ENCODE measurements around the gene LRRC61.

Gene LRRC61

DNA sequence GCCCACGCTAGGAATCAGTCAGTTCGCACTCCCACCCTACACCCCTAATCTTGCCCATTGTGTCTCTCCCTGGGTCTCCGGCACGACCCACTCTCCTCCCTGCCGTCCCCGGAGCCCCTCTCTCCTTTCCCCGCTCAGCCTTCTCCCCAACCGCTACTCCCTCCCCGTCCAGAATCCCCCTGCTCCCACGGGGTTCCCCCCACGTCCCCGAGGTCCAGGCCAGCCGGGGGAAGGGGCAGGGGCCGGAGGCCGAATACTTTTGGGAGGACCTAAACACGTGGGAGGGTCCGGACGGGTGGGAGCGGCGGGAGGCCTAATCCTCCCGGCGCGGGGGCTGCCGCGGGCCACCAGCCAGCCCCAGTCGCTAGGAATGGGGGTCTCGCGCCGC, 17.7 kb downstream of the LRRC61 start:
- Histone ChIP-seq H3K4me3 (ENCODE audit: control insufficient read depth in 1 of 7, extremely low read depth in 1 of 7, insufficient read depth in 4 of 7, low read depth in 2 of 7, low read length in 6 of 7) (peak overlapping the region in 5 of 7 experiments; percentile 13 to 64 (median 55)), H3K4me1 (ENCODE audit: control extremely low read depth in 1 of 4, control insufficient read depth in 4 of 4, insufficient read depth in 4 of 4, low read length in 3 of 4) (peaks cover 2 to 30% (median 19%) of the 10 kb centered on the region in 4 experiments), H3K27me3 (replicated peaks in 2 of 5; ENCODE audit: control insufficient read depth in 4 of 5, insufficient read depth in 5 of 5, low read length in 4 of 5) (peaks cover 0 to 23% (median 3%) of the 10 kb centered on the region in 5 experiments), H3K27ac (ENCODE audit: insufficient read depth in 1 of 2, low read depth in 1 of 2, low read length in 2 of 2, poor library complexity in 1 of 2, severe bottlenecking in 2 of 2) (no peak overlapping the region), H3K36me3 (ENCODE audit: control insufficient read depth in 4 of 4, insufficient read depth in 4 of 4, low read length in 3 of 4) (peaks cover 0 to 19% (median 10%) of the 10 kb centered on the region in 4 experiments), H3K9me3 (ENCODE audit: control extremely low read depth in 1 of 5, control insufficient read depth in 4 of 5, insufficient read depth in 2 of 5, low read depth in 1 of 5, low read length in 4 of 5) (peaks cover 0 to 8% (median 4%) of the 10 kb centered on the region in 5 experiments)
- WGBS (ENCODE audit: insufficient coverage): 11% methylated on average over 15 of the region's 29 CpGs
- DNase-seq: no peak
- ChIA-PET POLR2A (no interaction called here), CTCF (no interaction called here)

GRCh38 chr7:150341263-150342120, 18.3 kb downstream of the LRRC61 start, which contains the start of gene RARRES2:
Gene RARRES2 (minus strand): TSS chr7:150341629. CDS start chr7:150340609, 1,020 bp downstream.
- Histone ChIP-seq H3K9me3 (ENCODE audit: control extremely low read depth in 1 of 5, control insufficient read depth in 4 of 5, insufficient read depth in 2 of 5, low read depth in 1 of 5, low read length in 4 of 5) (peaks cover 0 to 8% (median 4%) of the 10 kb centered on the region in 5 experiments), H3K4me1 (ENCODE audit: control extremely low read depth in 1 of 4, control insufficient read depth in 4 of 4, insufficient read depth in 4 of 4, low read length in 3 of 4) (peaks cover 2 to 30% (median 19%) of the 10 kb centered on the region in 4 experiments), H3K27me3 (replicated peaks in 2 of 5; ENCODE audit: control insufficient read depth in 4 of 5, insufficient read depth in 5 of 5, low read length in 4 of 5) (peaks cover 0 to 23% (median 3%) of the 10 kb centered on the region in 5 experiments), H3K36me3 (ENCODE audit: control insufficient read depth in 4 of 4, insufficient read depth in 4 of 4, low read length in 3 of 4) (peaks cover 0 to 16% (median 9%) of the 10 kb centered on the region in 4 experiments), H3K27ac (ENCODE audit: insufficient read depth in 1 of 2, low read depth in 1 of 2, low read length in 2 of 2, poor library complexity in 1 of 2, severe bottlenecking in 2 of 2) (no peak within 1 kb of the TSS), H3K4me3 (ENCODE audit: control insufficient read depth in 1 of 7, extremely low read depth in 1 of 7, insufficient read depth in 4 of 7, low read depth in 2 of 7, low read length in 6 of 7) (peak within 1 kb of the TSS in 5 of 7 experiments; percentile 23 to 64 (median 55))
- CTCF ChIA-PET: interaction anchor here (5.3 kb wide), 1 partner anchor 15 kb away, joined by 30 read pairs; no protein-coding TSS in a partner anchor
- peak in 1 of 3 donors; percentile 33 for DNase-seq
- POLR2A ChIA-PET: no interaction called here
- WGBS (ENCODE audit: insufficient coverage): 43% methylated on average over 38 of the region's 49 CpGs

GRCh38 chr7:150342121-150342408, 18.9 kb downstream of the LRRC61 start:
- H3K4me1 ChIP-seq (ENCODE audit: control extremely low read depth in 1 of 4, control insufficient read depth in 4 of 4, insufficient read depth in 4 of 4, low read length in 3 of 4): peaks cover 2 to 30% (median 19%) of the 10 kb centered on the region in 4 experiments
- H3K36me3 ChIP-seq (ENCODE audit: control insufficient read depth in 4 of 4, insufficient read depth in 4 of 4, low read length in 3 of 4): peaks cover 0 to 11% (median 4%) of the 10 kb centered on the region in 4 experiments
- peaks cover 0 to 8% (median 4%) of the 10 kb centered on the region in 5 experiments for H3K9me3 ChIP-seq (ENCODE audit: control extremely low read depth in 1 of 5, control insufficient read depth in 4 of 5, insufficient read depth in 2 of 5, low read depth in 1 of 5, low read length in 4 of 5)
- H3K27ac ChIP-seq (ENCODE audit: insufficient read depth in 1 of 2, low read depth in 1 of 2, low read length in 2 of 2, poor library complexity in 1 of 2, severe bottlenecking in 2 of 2): no peak overlapping the region
- 96% methylated on average over 7 of the region's 9 CpGs for WGBS (ENCODE audit: insufficient coverage)
- peaks cover 0 to 23% (median 3%) of the 10 kb centered on the region in 5 experiments for H3K27me3 ChIP-seq (replicated peaks in 2 of 5; ENCODE audit: control insufficient read depth in 4 of 5, insufficient read depth in 5 of 5, low read length in 4 of 5)
- H3K4me3 ChIP-seq (ENCODE audit: control insufficient read depth in 1 of 7, extremely low read depth in 1 of 7, insufficient read depth in 4 of 7, low read depth in 2 of 7, low read length in 6 of 7): no peak overlapping the region
- POLR2A ChIA-PET: no interaction called here
- CTCF ChIA-PET: interaction anchor here (1.2 to 5.3 kb wide), 2 partner anchors 11 to 14 kb away, joined by 6 to 30 read pairs; no protein-coding TSS in a partner anchor
- no peak for DNase-seq

DNA sequence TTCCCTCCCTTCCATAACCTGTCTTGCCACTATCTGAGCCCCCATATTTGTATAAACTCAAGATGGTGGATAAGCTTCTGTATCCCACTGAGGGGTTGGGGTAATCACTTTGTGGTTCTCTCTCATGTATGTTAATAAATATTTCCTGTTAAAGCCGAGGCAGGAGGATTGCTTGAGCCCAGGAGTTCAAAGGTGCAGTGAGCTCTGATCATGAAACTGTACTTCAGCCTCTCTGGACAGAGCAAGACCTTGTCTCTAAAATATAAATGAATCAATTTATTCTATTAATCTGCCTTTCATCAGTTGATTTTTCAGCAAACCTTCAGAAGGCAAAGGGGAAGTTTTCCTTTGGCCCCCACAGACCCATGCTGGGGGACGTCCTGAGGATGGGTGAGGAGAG, 20.1 kb downstream of the LRRC61 start:
- H3K27ac ChIP-seq (ENCODE audit: insufficient read depth in 1 of 2, low read depth in 1 of 2, low read length in 2 of 2, poor library complexity in 1 of 2, severe bottlenecking in 2 of 2): no peak overlapping the region
- H3K4me1 ChIP-seq (ENCODE audit: control extremely low read depth in 1 of 4, control insufficient read depth in 4 of 4, insufficient read depth in 4 of 4, low read length in 3 of 4): peaks cover 2 to 30% (median 19%) of the 10 kb centered on the region in 4 experiments
- DNase-seq: no peak
- H3K36me3 ChIP-seq (ENCODE audit: control insufficient read depth in 4 of 4, insufficient read depth in 4 of 4, low read length in 3 of 4): no peaks in the 10 kb centered on the region
- H3K27me3 ChIP-seq (replicated peaks in 2 of 5; ENCODE audit: control insufficient read depth in 4 of 5, insufficient read depth in 5 of 5, low read length in 4 of 5): peaks cover 0 to 23% (median 3%) of the 10 kb centered on the region in 5 experiments
- ChIA-PET POLR2A (no interaction called here), CTCF (interaction anchor here (1.0 to 5.3 kb wide), 4 partner anchors 10 to 22 kb away, joined by 3 to 30 read pairs (median 4); no protein-coding TSS in a partner anchor)
- H3K9me3 ChIP-seq (ENCODE audit: control extremely low read depth in 1 of 5, control insufficient read depth in 4 of 5, insufficient read depth in 2 of 5, low read depth in 1 of 5, low read length in 4 of 5): peaks cover 0 to 8% (median 4%) of the 10 kb centered on the region in 5 experiments
- WGBS (ENCODE audit: insufficient coverage): 100% methylated on average over 1 of the region's 2 CpGs
- H3K4me3 ChIP-seq (ENCODE audit: control insufficient read depth in 1 of 7, extremely low read depth in 1 of 7, insufficient read depth in 4 of 7, low read depth in 2 of 7, low read length in 6 of 7): no peak overlapping the region

- POLR2A ChIA-PET: interaction anchor here (0.6 kb wide), 1 partner anchor 12 kb away, joined by 3 read pairs; no protein-coding TSS in a partner anchor
- no peak for DNase-seq
- peaks cover 0 to 8% (median 4%) of the 10 kb centered on the region in 5 experiments for H3K9me3 ChIP-seq (ENCODE audit: control extremely low read depth in 1 of 5, control insufficient read depth in 4 of 5, insufficient read depth in 2 of 5, low read depth in 1 of 5, low read length in 4 of 5)
- H3K4me1 ChIP-seq (ENCODE audit: control extremely low read depth in 1 of 4, control insufficient read depth in 4 of 4, insufficient read depth in 4 of 4, low read length in 3 of 4): peaks cover 2 to 21% (median 14%) of the 10 kb centered on the region in 4 experiments
- H3K4me3 ChIP-seq (ENCODE audit: control insufficient read depth in 1 of 7, extremely low read depth in 1 of 7, insufficient read depth in 4 of 7, low read depth in 2 of 7, low read length in 6 of 7): no peak overlapping the region
- H3K27ac ChIP-seq (ENCODE audit: insufficient read depth in 1 of 2, low read depth in 1 of 2, low read length in 2 of 2, poor library complexity in 1 of 2, severe bottlenecking in 2 of 2): no peak overlapping the region
- H3K27me3 ChIP-seq (replicated peaks in 2 of 5; ENCODE audit: control insufficient read depth in 4 of 5, insufficient read depth in 5 of 5, low read length in 4 of 5): peaks cover 0 to 23% (median 3%) of the 10 kb centered on the region in 5 experiments
- H3K36me3 ChIP-seq (ENCODE audit: control insufficient read depth in 4 of 4, insufficient read depth in 4 of 4, low read length in 3 of 4): no peaks in the 10 kb centered on the region
- CTCF ChIA-PET: interaction anchor here (0.6 to 5.3 kb wide), 3 partner anchors 12 to 618 kb away, joined by 3 to 30 read pairs (median 4); no protein-coding TSS in a partner anchor
Measured at GRCh38 chr7:150344299-150344698, 21.1 kb downstream of the LRRC61 start.

DNA sequence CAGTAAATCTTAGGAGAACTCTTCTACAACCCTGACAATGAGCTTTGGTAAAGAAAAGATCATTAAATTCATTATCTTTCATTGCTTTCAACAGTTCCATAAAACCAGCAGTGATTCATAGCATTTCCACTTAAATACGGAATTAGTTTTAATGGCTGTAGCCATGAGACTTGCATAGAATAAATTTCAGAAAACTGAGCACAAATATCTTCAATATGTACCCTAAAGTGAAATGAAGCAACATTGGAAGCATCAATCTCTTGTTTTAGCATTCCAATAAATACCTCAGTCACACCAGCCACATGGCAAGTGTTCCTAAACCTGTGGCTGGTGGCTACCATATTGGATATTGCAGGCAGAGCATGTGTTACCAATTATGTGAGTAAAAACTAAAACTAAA, 21.9 kb downstream of the LRRC61 start:
- no peak overlapping the region for H3K4me3 ChIP-seq (ENCODE audit: control insufficient read depth in 1 of 7, extremely low read depth in 1 of 7, insufficient read depth in 4 of 7, low read depth in 2 of 7, low read length in 6 of 7)
- no peak for DNase-seq
- H3K9me3 ChIP-seq (ENCODE audit: control extremely low read depth in 1 of 5, control insufficient read depth in 4 of 5, insufficient read depth in 2 of 5, low read depth in 1 of 5, low read length in 4 of 5): peaks cover 0 to 8% (median 4%) of the 10 kb centered on the region in 5 experiments
- peaks cover 1 to 14% (median 7%) of the 10 kb centered on the region in 4 experiments for H3K4me1 ChIP-seq (ENCODE audit: control extremely low read depth in 1 of 4, control insufficient read depth in 4 of 4, insufficient read depth in 4 of 4, low read length in 3 of 4)
- no peaks in the 10 kb centered on the region for H3K36me3 ChIP-seq (ENCODE audit: control insufficient read depth in 4 of 4, insufficient read depth in 4 of 4, low read length in 3 of 4)
- POLR2A ChIA-PET: no interaction called here
- H3K27ac ChIP-seq (ENCODE audit: insufficient read depth in 1 of 2, low read depth in 1 of 2, low read length in 2 of 2, poor library complexity in 1 of 2, severe bottlenecking in 2 of 2): no peak overlapping the region
- no CpG with 5 or more reads among the region's 1 CpG for WGBS (ENCODE audit: insufficient coverage)
- CTCF ChIA-PET: interaction anchor here (0.6 to 5.3 kb wide), 3 partner anchors 12 to 617 kb away, joined by 4 to 30 read pairs (median 4); no protein-coding TSS in a partner anchor
- peaks cover 0 to 19% (median 3%) of the 10 kb centered on the region in 5 experiments for H3K27me3 ChIP-seq (replicated peaks in 2 of 5; ENCODE audit: control insufficient read depth in 4 of 5, insufficient read depth in 5 of 5, low read length in 4 of 5)
